Measurements from ENCODE around the gene NFIB.

DNA sequence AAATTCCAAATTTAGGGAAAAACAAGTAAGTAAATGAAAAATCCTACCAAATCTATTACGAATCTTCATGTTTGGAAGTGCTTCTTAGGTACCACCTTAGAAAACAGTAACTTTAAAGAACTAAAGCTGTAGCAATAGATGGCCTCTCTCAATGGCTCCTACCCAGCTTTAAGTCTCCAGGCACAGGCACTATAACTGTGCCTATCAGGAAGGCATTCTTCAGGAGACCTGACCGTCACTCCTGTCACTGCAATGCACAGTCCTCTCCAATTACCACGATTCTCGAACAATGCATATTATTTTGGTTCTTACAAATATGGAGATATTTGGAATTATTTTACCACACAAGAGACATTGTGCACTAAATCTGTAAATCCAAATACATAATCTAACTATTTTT is 12.9 kb downstream of the NFIB start:
- TF ChIP-seq CTCF (conservative IDR thresholded peaks at IDR 0.05) = no peak
- no peak for TF ChIP-seq EZH2 (IDR thresholded peaks at IDR 0.05; ENCODE audit: low read depth)

Data from PC-9 (cell line).